Fibroblast of skin of right quadriceps (primary cell): ENCODE results near the gene VIM.
A peak's percentile ranks its signal among the peaks of the same experiment; 100 is the strongest.
"Not testable (repeated sequence)": the region's sequence is repeated elsewhere in the genome, so short reads cannot be mapped to it uniquely, and the experiment has no call there.

Source experiments
- DNase-seq: peaks from one replicate; pipeline ENCODE4 v3.0.0-alpha.2; 2013

Gene VIM

DNA sequence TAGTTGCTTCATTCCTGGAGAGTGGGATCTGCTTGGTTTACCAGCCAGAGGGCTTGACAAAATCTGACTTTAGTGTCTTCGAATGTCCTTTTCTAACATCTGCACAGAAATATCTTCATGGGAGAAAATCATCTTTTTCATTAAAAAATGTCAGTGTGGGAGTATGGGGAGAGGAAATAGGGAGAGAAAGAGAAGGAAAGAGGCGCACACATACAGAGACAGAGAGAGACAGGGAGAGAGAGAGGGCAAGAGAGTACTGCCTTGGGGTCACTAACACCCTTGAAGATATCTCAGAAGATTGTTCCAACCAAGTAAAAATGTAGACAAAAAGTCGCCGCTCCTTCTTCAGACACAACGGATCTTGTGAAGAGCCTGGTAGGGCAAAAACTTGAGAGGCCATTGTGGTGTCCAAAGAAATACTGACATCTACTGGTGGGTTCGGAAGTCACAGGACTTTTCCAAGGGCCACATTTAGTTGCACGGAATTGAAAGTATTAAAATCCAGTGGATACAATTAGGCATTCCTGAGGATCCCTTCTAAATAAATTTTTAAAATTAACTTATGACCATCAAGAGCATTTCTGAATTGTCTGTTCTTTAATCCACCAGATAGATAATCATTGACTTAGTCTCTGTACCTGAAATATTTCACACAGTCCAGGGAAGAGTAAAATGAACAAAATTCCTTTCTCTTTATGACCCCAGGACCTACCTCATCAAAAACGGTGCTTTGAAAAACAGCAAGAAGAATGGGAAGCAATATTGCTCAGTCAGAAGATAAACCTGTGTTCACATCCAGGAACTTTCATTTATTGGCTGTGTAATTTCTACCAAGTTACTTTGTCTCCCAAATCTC lies 29.7 kb downstream of the VIM start:
- DNase-seq = peak; percentile 80

GRCh38 chr10:17262502-17262901 lies 34.5 kb downstream of the VIM start:
- DNase-seq = no peak

DNA sequence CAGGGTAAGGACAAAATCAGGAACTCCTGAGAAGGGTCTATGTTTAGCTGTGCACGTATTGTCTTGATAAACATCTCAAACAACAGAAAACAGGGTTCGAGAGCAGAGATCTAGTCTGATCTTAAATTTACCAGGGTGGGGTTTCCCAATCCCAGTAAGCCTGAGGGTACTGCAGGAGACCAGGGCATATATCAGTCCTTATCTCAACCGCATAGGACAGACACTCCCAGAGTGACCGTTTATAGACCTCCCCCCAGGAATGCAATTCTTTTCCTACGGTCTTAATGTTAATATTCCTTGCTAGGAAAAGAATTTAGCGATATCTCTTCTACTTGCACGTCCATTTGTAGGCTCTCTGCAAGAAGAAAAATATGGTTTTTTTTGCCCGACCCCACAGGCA lies 35.5 kb downstream of the VIM start:
- DNase-seq = no peak

DNA sequence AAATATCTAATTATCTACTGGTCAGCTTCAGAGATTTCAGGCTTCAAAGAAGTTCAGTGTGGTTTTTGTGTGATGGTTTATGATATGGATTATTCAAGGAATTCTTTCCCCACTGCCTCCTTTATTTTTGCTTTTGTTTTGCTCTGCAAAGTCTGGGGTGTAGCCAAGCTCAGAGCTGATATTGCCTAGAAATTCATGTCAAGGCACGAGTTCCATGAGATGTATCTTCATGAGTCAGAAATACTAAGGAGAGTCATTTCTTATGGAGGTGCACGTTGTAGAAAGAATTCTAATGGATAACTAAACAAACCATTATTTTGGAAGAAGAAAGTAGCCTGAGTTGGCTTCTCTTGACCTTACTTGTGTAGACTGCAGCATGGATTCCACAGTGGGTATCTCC lies 37.4 kb downstream of the VIM start:
- no peak for DNase-seq

DNA sequence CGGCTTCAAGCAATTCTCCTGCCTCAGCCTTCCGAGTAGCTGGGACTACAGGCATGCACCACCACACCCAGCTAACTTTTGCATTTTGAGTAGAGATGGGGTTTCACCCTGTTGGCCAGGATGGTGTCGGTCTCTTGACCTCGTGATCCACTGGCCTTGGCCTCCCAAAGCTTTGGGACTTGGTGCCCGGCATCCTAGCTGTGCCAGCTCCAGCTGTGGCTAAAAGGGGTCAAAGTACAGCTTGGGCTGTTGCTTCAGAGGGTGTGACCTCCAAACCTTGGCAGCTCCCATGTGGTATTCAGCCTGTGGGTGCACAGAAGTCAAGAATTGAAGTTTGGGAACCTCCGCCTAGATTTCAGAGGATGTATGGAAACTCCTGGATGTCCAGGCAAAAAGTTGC lies 38.5 kb downstream of the VIM start:
- DNase-seq = not testable (repeated sequence)

- no peak for DNase-seq
These were observed 44.6 kb downstream of the VIM start for GRCh38 chr10:17272648-17273047.

DNA sequence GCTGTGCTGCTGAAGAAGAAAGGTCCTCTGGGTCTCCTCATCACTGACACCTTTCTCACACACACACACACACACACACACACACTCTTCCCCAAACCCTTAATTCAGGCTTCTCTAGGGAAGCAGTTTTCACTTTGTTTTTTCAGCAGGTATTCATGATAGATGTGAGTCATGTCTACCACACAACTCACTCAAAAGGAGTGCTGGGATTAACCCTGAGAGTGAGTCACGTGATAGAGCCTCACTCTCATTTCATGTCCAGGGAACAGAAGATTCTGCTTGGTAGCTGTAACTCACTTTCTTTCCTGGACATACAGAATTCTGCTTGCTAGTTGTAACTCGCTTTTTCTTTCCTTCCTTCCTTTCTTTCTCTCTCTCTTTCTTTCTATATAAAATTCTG lies 45.4 kb downstream of the VIM start:
- peak; percentile 82 for DNase-seq

DNA sequence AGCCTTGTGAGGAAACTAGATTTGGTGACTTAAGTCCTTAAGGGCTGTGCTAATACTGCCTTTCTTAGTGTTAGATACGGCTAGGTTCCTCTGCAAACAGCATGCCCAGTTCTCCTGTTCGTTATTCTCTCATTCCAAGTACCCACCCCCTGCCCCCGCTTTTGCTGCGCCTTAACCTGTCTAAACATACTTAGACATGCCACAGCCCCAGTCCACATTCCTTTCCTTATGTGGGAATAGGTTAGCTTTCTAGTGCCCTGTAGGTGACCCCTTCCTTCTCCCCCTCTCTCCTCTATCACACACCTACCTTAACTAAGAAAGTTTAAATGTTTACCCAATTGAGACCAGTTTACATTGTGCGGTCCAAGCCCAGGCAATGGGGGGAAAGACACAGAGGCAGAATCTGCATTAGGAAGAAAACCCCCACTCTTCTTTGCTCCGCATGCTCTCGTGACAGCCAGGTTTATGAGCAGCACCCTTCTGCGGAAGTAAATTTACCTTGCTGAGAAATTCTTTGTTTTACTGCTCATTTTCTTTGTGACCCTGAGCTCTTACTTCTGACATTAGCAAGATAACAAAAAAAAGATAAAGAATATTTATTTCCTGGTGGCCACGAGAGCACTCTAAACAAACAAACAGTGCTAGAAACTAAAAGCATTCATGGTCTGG lies 48.8 kb downstream of the VIM start:
- DNase-seq = no peak

DNA sequence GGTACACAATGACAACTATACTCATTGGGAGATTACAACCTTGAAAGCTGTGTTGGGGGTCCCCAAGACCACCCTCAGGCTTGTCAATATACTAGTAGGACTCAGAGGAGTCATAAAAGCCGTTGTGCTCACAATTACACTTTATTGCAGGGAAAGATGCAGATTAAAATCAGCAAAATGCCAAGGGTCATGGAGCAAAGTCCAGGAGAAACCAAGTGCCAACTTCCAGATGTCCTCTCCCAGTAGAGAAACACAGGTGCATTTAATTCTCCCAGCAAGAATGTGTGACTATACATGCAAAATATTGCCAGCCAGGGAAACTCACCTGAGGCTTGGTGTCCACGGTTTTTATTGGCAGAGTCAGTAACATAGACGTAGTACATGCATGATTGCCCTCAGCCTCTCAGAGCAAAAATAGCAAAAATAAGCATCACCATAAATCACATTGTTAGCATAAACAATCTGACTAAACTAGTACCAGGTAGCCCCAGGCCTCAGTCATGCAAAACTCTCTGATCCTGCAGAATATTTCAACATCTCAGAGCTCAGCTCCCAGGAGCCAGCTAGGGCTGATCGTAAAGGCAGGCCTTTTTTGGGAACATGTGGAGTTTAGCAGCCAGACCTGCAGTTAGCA lies 50.7 kb downstream of the VIM start:
- no peak for DNase-seq

DNA sequence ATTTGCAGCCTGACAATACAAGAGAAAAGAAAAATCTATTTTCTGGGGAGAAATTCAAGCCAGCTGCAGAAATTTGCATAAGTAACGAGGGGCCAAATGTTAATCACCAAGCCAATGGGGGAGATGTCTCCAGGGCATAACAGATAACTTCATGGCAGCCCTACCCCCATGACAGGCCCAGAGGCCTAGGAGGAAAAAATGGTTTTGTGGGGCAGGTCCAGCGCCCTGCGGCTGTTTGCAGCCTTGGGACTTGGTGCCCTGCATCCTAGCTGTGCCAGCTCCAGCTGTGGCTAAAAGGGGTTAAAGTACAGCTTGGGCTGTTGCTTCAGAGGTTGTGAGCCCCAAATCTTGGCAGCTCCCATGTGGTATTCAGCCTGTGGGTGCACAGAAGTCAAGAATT lies 54.3 kb downstream of the VIM start:
- DNase-seq = no peak

DNA sequence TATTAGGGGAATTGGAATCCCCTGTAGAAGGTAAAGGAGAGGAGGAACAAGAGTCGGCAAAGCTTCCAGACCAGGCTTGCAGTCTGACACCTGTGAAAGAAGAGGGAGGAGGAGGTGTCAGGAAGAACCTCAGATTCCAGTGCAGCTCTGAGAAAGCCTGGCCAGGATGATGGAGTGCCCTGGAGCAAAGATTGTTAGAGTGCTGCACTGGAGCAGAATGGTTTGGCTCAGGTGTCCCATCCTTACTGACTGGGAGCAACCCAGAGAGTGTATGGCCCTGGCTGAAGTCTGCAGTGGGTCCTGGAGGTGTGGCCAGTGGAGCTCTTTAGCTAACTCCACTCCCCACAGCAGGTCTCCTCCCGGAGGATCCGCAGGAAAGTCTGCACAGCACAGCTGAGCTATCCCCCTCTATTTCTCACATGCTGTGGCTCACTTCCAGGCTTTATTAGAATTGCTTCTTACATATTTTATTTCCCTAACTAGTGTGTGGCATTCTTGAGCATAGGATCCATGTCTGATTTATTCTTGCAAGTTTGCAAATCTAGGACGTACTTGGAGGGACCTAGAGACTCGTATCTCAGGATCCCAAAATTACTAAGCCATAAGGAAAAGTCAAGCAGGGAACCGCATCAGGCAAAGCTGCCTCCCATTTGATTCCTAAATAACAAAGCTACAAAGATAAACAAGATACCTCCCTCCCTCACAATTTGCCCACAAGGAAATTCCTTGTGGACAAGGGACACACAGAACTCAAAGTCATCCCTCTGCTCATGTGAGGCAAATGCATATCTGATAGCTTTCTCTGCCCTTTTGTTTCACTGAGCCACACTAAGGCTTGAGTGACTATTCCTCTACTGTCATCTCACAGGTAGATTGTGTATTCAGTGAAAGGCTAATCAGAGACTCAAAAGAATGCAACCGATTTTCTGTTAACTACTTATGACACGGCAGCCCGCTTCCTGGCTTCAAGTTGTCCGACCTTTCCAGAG lies 58.8 kb downstream of the VIM start:
- DNase-seq = no peak
